Upper lobe of left lung (tissue), 4 donors: ENCODE data around the gene PKNOX2.

Experiments used
- CTCF ChIP-seq, 6 experiments: fragments of 450-650 bp in 4 of 6; fragments of 200-600 bp in 2 of 6; sonication (generic) in 2 of 6; IDR thresholded peaks; one replicate each; pipeline ENCODE4 v1.5.1; 2016 to 2019; ENCODE audit warnings: antibody characterized with exemption in 6 of 6
- POLR2A ChIP-seq, 4 donors: fragments of 450-650 bp; IDR thresholded peaks; one replicate each; pipeline ENCODE4 v1.5.1; 2016 to 2017; ENCODE audit warnings: antibody characterized with exemption in 4 of 4, mild to moderate bottlenecking in 2 of 4
- POLR2AphosphoS5 ChIP-seq, 2 donors: sonication (generic); formaldehyde crosslinking; IDR thresholded peaks; one replicate each; pipeline ENCODE4 v1.5.1; 2017; ENCODE audit warnings: antibody characterized with exemption in 2 of 2

- TF ChIP-seq CTCF (IDR thresholded peaks at IDR 0.05) (no peak), POLR2A (IDR thresholded peaks at IDR 0.05) (no peak), POLR2AphosphoS5 (IDR thresholded peaks at IDR 0.05) (no peak)
These were observed 32.5 kb upstream of the PKNOX2 start for GRCh38 chr11:125132071-125132470.
